ENCODE data around the gene NSUN6. TPM values are rescaled to one million over a fixed set of nuclear protein-coding genes. Genes with fewer than 3 reads are reported as not detected.
A peak's percentile ranks its signal among the peaks of the same experiment; 100 is the strongest.

Gene NSUN6, protein sequence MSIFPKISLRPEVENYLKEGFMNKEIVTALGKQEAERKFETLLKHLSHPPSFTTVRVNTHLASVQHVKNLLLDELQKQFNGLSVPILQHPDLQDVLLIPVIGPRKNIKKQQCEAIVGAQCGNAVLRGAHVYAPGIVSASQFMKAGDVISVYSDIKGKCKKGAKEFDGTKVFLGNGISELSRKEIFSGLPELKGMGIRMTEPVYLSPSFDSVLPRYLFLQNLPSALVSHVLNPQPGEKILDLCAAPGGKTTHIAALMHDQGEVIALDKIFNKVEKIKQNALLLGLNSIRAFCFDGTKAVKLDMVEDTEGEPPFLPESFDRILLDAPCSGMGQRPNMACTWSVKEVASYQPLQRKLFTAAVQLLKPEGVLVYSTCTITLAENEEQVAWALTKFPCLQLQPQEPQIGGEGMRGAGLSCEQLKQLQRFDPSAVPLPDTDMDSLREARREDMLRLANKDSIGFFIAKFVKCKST
- total RNA-seq (2013; cell fraction: nucleolus; rRNA removed), result 94.9 and 118 TPM in 2 replicates
- total RNA-seq (2014; rRNA removed) (14.0 and 14.2 TPM in 2 replicates), total RNA-seq (2014; rRNA removed; fragmentation: Illumina TruSeq; extraction: Trizol) (19.7 and 19.8 TPM in 2 replicates), total RNA-seq (2021) (11.5 and 14.6 TPM in 2 replicates), polyA plus RNA-seq (2011; rRNA removed) (24.5 and 38.7 TPM in 2 replicates), polyA plus RNA-seq (2014; fragmentation: Illumina TruSeq; extraction: Trizol) (17.1 and 20.4 TPM in 2 replicates), polyA plus RNA-seq (2014; fragmentation: Nextera tagmentation; extraction: Ambion mirVana) (10 to 100 TPM; 10.2 to 11.3 TPM), polyA plus RNA-seq (2014; rRNA removed) (13.7 and 13.9 TPM in 2 replicates), polyA plus RNA-seq (2016; fragmentation: Nextera tagmentation; extraction: Ambion mirVana) (10 to 100 TPM; 18.7 to 25.0 TPM), polyA minus RNA-seq (2011; rRNA and poly(A)+ RNA removed) (18.5 and 22.4 TPM in 2 replicates), Bru-seq, nascent RNA (percentile 66 among the genes with signal in this experiment), BruChase-seq, experiment 1, labeled RNA remaining after a 6-hour chase (percentile 67 among the genes with signal in this experiment), BruChase-seq, experiment 2, labeled RNA remaining after a 2-hour chase (percentile 64 among the genes with signal in this experiment)
- polyA plus RNA-seq (2011; ENCODE audit: low read depth), result 17.2 TPM
- 13.1 and 13.9 TPM in 2 replicates for polyA plus RNA-seq (2011; cell fraction: cytosol; rRNA removed)
- 23.3 and 31.0 TPM in 2 replicates for polyA plus RNA-seq (2011; cell fraction: nucleus; rRNA removed)
- 8.2 and 8.9 TPM in 2 replicates for polyA plus RNA-seq (2012)
- polyA minus RNA-seq (2011; cell fraction: cytosol; rRNA and poly(A)+ RNA removed), result 5.7 and 12.8 TPM in 2 replicates
- 26.1 and 35.2 TPM in 2 replicates for polyA minus RNA-seq (2011; cell fraction: nucleus; rRNA and poly(A)+ RNA removed)
- long read RNA-seq, experiment 1, transcript NSUN6-201 (11 exons, 2,201 nt), result major isoform, 9 of 16 reads
- long read RNA-seq, experiment 1, partial matches to known transcripts, result 0 of 16 reads
- long read RNA-seq, experiment 1, other reads (novel, unspliced or antisense), result 7 of 16 reads
- long read RNA-seq, experiment 2, transcript NSUN6-201 (11 exons, 2,201 nt), result major isoform, 18 of 56 reads
- long read RNA-seq, experiment 2, partial matches to known transcripts, result 6 of 56 reads
- long read RNA-seq, experiment 2, other reads (novel, unspliced or antisense), result 32 of 56 reads

DNA sequence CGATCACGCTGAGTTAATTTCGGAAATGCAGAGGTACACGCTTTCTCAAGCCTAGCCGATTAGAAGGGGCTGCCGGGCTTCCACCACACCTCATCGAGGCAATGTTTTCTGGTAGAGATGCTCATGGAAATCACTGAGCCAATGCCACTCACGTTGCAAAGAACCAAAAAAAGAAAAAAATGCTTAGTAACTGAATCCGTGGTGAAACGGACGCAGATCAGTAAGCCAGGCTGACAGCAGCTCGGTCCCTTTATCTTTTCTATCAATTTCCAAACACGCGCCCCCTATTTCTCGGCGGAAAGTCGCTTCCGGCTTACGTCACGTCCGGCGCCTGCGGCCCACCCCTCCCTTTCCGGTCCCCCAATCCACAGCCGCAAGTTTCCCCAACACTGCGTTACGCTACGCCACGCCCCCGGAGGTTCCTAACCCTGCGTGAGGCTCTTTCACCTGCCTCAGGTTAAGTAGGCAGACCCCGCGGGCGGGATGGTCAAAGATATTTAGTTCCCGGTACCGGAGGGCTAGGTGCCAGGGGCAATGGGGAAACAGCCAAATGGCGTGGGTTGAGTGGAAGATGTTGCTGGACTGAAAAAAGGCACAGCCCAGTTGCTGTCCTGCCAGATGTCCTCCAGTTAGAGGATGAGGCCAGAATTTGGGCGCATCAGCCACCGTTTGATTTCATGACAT is at the start of gene NSUN6:
TSS of gene NSUN6 (minus strand) at position 264 of the 684 bp plus-strand sequence. CDS start 384 bp downstream, outside the sequence.
- Histone ChIP-seq H3K4me3 (peak within 1 kb of the TSS; percentile 91), H3K27ac (ENCODE audit: control insufficient read depth, insufficient read depth) (peak within 1 kb of the TSS; percentile 63), H3K4me2 (ENCODE audit: control insufficient read depth, insufficient read depth) (peak within 1 kb of the TSS; percentile 96), H3K36me3 (ENCODE audit: control insufficient read depth in 2 of 2, insufficient read depth in 2 of 2, low read length in 1 of 2) (no peaks in the 10 kb centered on the region), H2AFZ (ENCODE audit: control insufficient read depth, low read depth, low read length) (peak within 1 kb of the TSS; percentile 93), H3K79me2 (ENCODE audit: control insufficient read depth, insufficient read depth, low read length) (peaks cover 38% of the 10 kb centered on the region), H3K9me3 (replicated peaks; ENCODE audit: control insufficient read depth, insufficient read depth, low read length) (no peaks in the 10 kb centered on the region), H4K20me1 (ENCODE audit: control insufficient read depth, insufficient read depth) (no peaks in the 10 kb centered on the region), H3K4me1 (ENCODE audit: control insufficient read depth, insufficient read depth, low read length) (no peaks in the 10 kb centered on the region), H3K27me3 (replicated peaks in 1 of 2; ENCODE audit: control insufficient read depth in 2 of 2, insufficient read depth in 2 of 2, low read length in 1 of 2) (no peaks in the 10 kb centered on the region), H3K9ac (ENCODE audit: control insufficient read depth, insufficient read depth, low read length) (peak within 1 kb of the TSS; percentile 85)
- ChIA-PET POLR2A (interaction anchor here (1.2 kb wide), 1 partner anchor 8 kb away, joined by 6 read pairs; the partner anchor contains the start of gene ARL5B), RAD21 (ENCODE audit: unreplicated experiment) (interaction anchor here (2.8 kb wide), 1 partner anchor 7 kb away, joined by 11 read pairs; the partner anchor contains the start of gene ARL5B), CTCF (interaction anchor here (0.7 kb wide), 1 partner anchor 418 kb away, joined by 3 read pairs; no protein-coding TSS in a partner anchor), SMC1A (ENCODE audit: uncharacterized antibody, unreplicated experiment) (no interaction called here)
- in situ Hi-C loops (cut with MboI) (loop anchor here (10.0 to 25.0 kb wide), 3 partner anchors 997 to 1839 kb away; partner anchors contain the start of genes RSU1 and TRDMT1), intact Hi-C loops (cut with micrococcal nuclease; ENCODE audit: unreplicated experiment) (loop anchor here (10.0 kb wide), 1 partner anchor 967 kb away; no protein-coding TSS in a partner anchor)
- DNase-seq (ENCODE audit: low read depth, low spot score), result peak; percentile 56
- under 1% methylated on average over 39 of the region's 39 CpGs for WGBS (ENCODE audit: insufficient coverage, insufficient replicate concordance, low lambda C conversion rate, missing lambda C conversion rate)
- peak; percentile 91 for ATAC-seq
- FAIRE-seq, result peak; percentile 85
- BruUV-seq (replicated peaks), result no TSS peak
- TF ChIP-seq NR2C1 (IDR thresholded peaks at IDR 0.05), result 0 out of 2 replicates have a peak, but pooled peaks have one; percentile 19
- TF ChIP-seq RB1 (IDR thresholded peaks at IDR 0.05; ENCODE audit: borderline replicate concordance), result peak; percentile 56; the same call in 1 of the 2 replicates
- TF ChIP-seq REST (IDR thresholded peaks at IDR 0.05; ENCODE audit: low read depth, low read length), result no peak
- TF ChIP-seq MEF2B (IDR thresholded peaks at IDR 0.05; ENCODE audit: partially characterized antibody, poor library complexity, severe bottlenecking), result no peak
- TF ChIP-seq, protein P1, sequence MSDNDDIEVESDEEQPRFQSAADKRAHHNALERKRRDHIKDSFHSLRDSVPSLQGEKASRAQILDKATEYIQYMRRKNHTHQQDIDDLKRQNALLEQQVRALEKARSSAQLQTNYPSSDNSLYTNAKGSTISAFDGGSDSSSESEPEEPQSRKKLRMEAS (IDR thresholded peaks at IDR 0.05; ENCODE audit: low read depth, low read length), result peak; percentile 64; the same call in 1 of the 2 replicates
- TF ChIP-seq USF2 (IDR thresholded peaks at IDR 0.05; ENCODE audit: borderline replicate concordance, low read depth, low read length), result no peak; the same call in 1 of the 2 replicates
- TF ChIP-seq STAT3 (IDR thresholded peaks at IDR 0.05; ENCODE audit: low read depth, low read length), result no peak
- TF ChIP-seq RELA (IDR thresholded peaks at IDR 0.05; ENCODE audit: borderline replicate concordance, partially characterized antibody), result no peak
- TF ChIP-seq CREB1 (IDR thresholded peaks at IDR 0.05; ENCODE audit: low read depth), result peak; percentile 97
- TF ChIP-seq EED (IDR thresholded peaks at IDR 0.05; ENCODE audit: low read depth), result peak; percentile 25; the same call in 1 of the 2 replicates
- peak; percentile 60; the same call in 1 of the 2 replicates for TF ChIP-seq BACH1 (IDR thresholded peaks at IDR 0.05; ENCODE audit: borderline replicate concordance)
- no peak for TF ChIP-seq BCL11A (IDR thresholded peaks at IDR 0.05; ENCODE audit: low read depth, low read length)

Data from GM12878 (cell line).